Erythroblast (primary cell): ENCODE data around the gene CCNL1.

Experiments used
- GATA1 ChIP-seq: IDR thresholded peaks from 2 replicates; pipeline ENCODE4 v1.6.1; 2011; ENCODE audit warnings: low read depth, mild to moderate bottlenecking, control low read depth, low read length, moderate library complexity
- POLR2A ChIP-seq: IDR thresholded peaks from 2 replicates; pipeline ENCODE4 v1.6.1; 2011; ENCODE audit warnings: mild to moderate bottlenecking, low read length

DNA sequence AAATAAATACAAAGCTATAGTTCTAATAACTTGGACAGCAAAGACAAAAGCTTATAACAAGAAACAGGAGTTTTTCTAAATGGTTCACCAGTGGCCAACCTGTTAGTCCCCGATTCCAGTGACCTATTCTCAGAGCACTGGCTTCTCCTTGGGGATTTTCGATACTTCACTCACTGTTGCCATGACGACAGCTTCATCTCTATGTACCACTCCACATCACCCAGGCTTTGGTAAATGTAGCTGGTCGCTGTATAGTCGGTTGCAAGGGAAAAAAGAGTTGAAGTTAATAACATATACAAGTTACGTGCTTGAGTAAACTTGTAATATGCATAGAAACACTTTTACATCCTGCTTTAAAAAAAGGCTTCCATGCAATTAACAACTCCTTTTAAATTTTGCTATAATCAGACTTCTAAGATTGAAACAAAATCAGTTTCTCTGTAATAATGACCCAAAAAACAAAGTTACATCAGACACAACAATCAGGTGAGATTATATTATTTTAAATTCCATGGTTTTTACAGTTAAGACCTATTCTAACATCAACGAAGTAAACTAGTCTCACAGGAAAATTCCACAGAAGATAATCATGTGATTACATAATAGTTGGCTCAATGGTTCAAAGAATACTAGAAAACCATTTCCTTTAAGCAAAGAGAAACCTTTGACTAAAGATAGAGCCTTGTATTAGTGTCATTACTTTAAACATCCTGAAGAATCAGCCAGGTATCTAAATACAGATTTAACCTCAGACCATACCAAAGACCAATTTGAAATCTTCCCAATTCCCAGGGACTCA, 2.9 kb downstream of the CCNL1 start:
- TF ChIP-seq POLR2A (no peak), GATA1 (no peak)
